ENCODE data around the gene LAGE3. TPM values are rescaled to one million over a fixed set of nuclear protein-coding genes. Genes with fewer than 3 reads are reported as not detected.

The LAGE3 gene
- total RNA-seq, 1 donor from 2014 or later = 14.7 TPM

DNA sequence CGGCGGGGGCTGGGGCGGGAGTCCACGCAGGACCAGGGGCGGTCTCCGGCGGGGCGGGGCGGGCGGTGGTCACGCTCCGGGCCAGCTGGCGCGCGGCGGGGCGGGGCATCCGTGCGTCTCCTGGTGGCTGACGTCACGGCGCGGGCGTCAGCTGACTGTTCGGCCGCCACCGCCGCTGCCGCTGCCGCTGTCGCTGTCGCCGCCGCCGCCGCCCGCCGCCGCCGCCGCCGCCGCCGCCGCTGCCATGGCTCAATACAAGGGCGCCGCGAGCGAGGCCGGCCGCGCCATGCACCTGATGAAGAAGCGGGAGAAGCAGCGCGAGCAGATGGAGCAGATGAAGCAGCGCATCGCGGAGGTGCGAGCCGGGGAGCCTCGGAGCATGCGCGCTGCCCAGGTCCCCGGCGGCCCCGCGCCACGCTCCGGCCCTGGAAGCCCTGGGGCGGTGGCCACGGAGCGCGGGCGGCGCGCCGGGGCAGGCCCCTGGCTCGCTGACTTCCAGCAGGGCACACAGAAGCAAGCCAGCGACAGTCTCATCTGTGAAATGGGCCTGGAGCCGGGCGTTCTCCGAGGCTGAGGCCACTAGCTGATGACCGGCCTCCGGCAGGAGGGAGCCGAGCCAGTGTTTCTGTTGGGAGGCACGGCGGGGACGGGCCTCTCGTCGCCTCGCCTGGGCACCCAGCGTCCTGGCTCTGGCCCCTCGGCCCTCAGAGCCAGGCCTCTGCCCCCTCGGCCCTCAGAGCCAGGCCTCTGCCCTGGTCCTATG, 34.9 kb downstream of the LAGE3 start, which contains the start of gene FAM50A:
TSS of gene FAM50A (plus strand) at position 150 of the 763 bp plus-strand sequence. CDS start at position 245, 95 bp downstream.
- no peaks in the 10 kb centered on the region for H3K27me3 ChIP-seq (ENCODE audit: control insufficient read depth, insufficient read depth, low read length)
- DNase-seq (ENCODE audit: low read depth) (peak; percentile 6), FAIRE-seq (no peak)
- TF ChIP-seq, protein P1, sequence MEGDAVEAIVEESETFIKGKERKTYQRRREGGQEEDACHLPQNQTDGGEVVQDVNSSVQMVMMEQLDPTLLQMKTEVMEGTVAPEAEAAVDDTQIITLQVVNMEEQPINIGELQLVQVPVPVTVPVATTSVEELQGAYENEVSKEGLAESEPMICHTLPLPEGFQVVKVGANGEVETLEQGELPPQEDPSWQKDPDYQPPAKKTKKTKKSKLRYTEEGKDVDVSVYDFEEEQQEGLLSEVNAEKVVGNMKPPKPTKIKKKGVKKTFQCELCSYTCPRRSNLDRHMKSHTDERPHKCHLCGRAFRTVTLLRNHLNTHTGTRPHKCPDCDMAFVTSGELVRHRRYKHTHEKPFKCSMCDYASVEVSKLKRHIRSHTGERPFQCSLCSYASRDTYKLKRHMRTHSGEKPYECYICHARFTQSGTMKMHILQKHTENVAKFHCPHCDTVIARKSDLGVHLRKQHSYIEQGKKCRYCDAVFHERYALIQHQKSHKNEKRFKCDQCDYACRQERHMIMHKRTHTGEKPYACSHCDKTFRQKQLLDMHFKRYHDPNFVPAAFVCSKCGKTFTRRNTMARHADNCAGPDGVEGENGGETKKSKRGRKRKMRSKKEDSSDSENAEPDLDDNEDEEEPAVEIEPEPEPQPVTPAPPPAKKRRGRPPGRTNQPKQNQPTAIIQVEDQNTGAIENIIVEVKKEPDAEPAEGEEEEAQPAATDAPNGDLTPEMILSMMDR (IDR thresholded peaks at IDR 0.05; ENCODE audit: insufficient read depth, low read length, severe bottlenecking) = no peak
- H3K36me3 ChIP-seq (ENCODE audit: control insufficient read depth, insufficient read depth, low read length) = peaks cover 16% of the 10 kb centered on the region
- H3K4me3 ChIP-seq (ENCODE audit: low read depth, low read length) = peak within 1 kb of the TSS; percentile 54

DNA sequence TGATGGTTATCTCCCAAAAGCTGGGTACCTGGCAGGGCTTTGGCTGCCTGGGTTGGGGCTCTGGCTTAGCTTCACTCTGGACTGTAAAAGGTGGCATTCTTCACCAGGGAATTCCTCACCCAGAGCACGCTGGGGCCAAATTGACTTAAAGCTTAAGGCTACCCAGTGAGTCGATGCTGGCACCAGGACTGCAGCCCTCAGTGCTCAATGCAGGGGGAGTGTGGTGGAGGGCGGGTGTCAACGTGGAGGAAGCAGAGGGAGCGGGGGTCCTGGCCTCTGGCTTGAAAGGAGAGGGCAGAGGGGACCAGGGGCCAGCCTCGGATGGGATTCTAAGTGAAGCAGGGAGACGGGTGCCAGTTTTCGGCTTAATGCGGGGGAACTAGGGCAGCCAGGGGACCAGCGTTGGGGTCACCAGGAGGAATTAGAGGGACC, 35.6 kb downstream of the LAGE3 start:
- peak overlapping the region; percentile 18 for H3K4me3 ChIP-seq (ENCODE audit: low read depth, low read length)
- H3K36me3 ChIP-seq (ENCODE audit: control insufficient read depth, insufficient read depth, low read length) = peaks cover 16% of the 10 kb centered on the region

DNA sequence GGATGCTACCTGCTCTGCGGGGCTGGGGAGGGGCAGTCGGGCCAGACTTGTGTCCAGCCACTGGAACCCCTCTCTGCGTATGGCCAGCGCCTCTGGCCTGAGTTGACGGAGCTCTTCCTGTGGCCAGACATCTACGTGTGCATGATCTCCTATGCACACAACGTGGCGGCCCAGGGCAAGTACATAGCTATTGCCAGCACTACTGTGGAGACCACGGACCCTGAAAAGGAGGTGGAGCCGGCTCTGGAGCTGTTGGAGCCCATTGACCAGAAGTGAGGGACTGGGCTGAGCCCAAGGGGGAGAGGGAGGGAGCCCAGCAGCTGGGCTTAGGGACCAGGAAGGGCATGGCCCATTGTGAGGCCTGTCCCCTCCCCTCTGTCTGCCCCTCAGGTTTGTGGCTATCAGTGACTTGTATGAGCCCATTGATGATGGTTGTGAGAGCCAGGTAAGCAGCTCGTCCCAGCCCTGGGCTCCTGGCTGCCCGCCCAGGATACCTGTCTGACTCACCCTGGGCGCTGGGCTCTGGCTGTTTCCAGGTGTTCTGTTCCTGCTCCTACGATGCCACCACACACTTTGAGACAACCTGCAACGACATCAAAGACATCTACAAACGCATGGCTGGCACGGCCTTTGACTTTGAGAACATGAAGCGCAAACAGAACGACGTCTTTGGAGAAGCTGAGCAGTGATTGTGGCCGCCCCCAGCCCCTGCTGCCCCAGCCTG, 36.9 kb downstream of the LAGE3 start:
- DNase-seq (ENCODE audit: low read depth) (peak; percentile 58), FAIRE-seq (peak; percentile 13)
- Histone ChIP-seq H3K36me3 (ENCODE audit: control insufficient read depth, insufficient read depth, low read length) (peaks cover 16% of the 10 kb centered on the region), H3K27me3 (ENCODE audit: control insufficient read depth, insufficient read depth, low read length) (no peaks in the 10 kb centered on the region), H3K4me3 (ENCODE audit: low read depth, low read length) (no peak overlapping the region)
- TF ChIP-seq, protein P1 (IDR thresholded peaks at IDR 0.05; ENCODE audit: insufficient read depth, low read length, severe bottlenecking) = no peak

More for the DNA sequence above, 35.6 kb downstream of the LAGE3 start:
- H3K27me3 ChIP-seq (ENCODE audit: control insufficient read depth, insufficient read depth, low read length) = no peaks in the 10 kb centered on the region
- FAIRE-seq = no peak
- no peak for DNase-seq (ENCODE audit: low read depth)
- TF ChIP-seq, protein P1 (IDR thresholded peaks at IDR 0.05; ENCODE audit: insufficient read depth, low read length, severe bottlenecking) = no peak

DNA sequence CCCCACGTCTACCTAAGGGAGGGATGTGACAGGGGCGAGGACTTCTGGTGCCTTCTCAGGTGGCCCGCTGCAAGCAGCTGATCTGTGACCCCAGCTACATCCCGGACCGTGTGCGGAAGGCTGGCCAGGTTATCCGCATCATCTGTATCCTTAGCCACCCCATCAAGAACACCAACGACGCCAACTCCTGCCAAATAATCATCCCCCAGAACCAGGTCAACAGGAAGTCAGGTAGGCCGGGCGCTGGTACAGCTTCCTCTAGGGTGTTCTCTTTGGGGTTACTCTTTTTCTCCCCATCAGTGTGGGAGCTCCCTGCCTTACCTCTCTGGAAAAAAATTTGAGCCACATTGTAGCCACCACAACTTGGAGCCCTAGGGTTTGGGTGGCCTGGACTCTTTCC, 37.5 kb downstream of the LAGE3 start:
- peaks cover 15% of the 10 kb centered on the region for H3K36me3 ChIP-seq (ENCODE audit: control insufficient read depth, insufficient read depth, low read length)
- H3K27me3 ChIP-seq (ENCODE audit: control insufficient read depth, insufficient read depth, low read length) = no peaks in the 10 kb centered on the region
- FAIRE-seq (no peak), DNase-seq (ENCODE audit: low read depth) (no peak)
- TF ChIP-seq, protein P1 (IDR thresholded peaks at IDR 0.05; ENCODE audit: insufficient read depth, low read length, severe bottlenecking) = no peak
- H3K4me3 ChIP-seq (ENCODE audit: low read depth, low read length) = no peak overlapping the region

DNA sequence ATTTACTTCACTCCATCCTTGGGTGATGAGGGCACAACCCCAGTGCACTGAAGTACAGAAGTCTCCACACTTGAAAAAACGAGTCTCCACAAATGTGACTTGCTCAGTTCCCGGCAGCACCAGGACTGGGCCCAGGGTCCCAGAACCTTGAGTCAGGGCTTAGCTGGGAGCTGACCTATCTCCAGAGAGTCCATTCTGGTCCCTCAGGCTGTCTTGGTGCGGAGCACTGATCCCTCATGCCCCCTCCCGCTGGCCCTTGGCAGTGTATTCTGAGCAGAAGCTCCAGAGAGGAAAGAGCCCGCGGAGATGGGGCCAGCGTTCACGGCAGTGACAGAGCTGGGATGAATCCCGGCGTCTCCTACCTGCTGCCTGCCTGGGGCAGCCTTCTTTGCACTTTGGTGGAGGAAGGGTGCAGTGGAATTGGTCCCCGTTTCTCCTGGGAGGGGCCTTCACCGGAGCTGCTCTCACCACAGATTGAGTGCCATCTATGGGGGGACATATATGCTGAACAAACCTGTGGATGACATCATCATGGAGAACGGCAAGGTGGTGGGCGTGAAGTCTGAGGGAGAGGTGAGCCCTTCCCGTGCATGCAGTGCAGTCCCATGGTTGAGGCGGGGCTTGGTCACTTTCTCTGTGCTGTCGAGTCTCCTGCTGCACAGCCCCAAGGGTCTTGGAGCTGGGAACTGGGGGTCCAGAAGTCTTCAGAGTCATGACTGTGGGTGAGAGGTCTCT, 38.3 kb downstream of the LAGE3 start:
- Histone ChIP-seq H3K27me3 (ENCODE audit: control insufficient read depth, insufficient read depth, low read length) (no peaks in the 10 kb centered on the region), H3K4me3 (ENCODE audit: low read depth, low read length) (no peak overlapping the region), H3K36me3 (ENCODE audit: control insufficient read depth, insufficient read depth, low read length) (peaks cover 11% of the 10 kb centered on the region)
- TF ChIP-seq, protein P1 (IDR thresholded peaks at IDR 0.05; ENCODE audit: insufficient read depth, low read length, severe bottlenecking) = no peak
- no peak for DNase-seq (ENCODE audit: low read depth)
- FAIRE-seq = no peak

All from bronchial epithelial cell (primary cell).